GM23248 (cell line): ENCODE data around the gene ASGR2. TPM values are rescaled to one million over a fixed set of nuclear protein-coding genes. Genes with fewer than 3 reads are reported as not detected.

ENCODE experiments used
- DNase-seq: peaks from one replicate; pipeline ENCODE4 v3.0.0-alpha.2; 2015
- H2AFZ ChIP-seq: fragments of 200-600 bp; sonication (generic); 2 replicates; pipeline ENCODE4 v1.6.1; 2016; ENCODE audit warnings: antibody characterized with exemption
- H3F3A ChIP-seq: fragments of 200-600 bp; sonication (generic); 2 replicates; pipeline ENCODE4 v1.6.1; 2016; ENCODE audit warnings: mild to moderate bottlenecking, antibody characterized with exemption, mixed run types; ENCODE audit not compliant: insufficient read depth
- H3K27ac ChIP-seq: fragments of 200-600 bp; sonication (generic); 2 replicates; pipeline ENCODE4 v1.5.1; 2016; ENCODE audit warnings: mild to moderate bottlenecking
- H3K27me3 ChIP-seq: fragments of 200-600 bp; sonication (generic); replicated peaks from 2 replicates; pipeline ENCODE4 v1.6.1; 2016; ENCODE audit warnings: mild to moderate bottlenecking; ENCODE audit not compliant: insufficient read depth
- H3K36me3 ChIP-seq: fragments of 200-600 bp; sonication (generic); 2 replicates; pipeline ENCODE4 v1.6.1; 2016; ENCODE audit warnings: low read depth, mild to moderate bottlenecking
- H3K4me1 ChIP-seq: fragments of 200-600 bp; sonication (generic); 2 replicates; pipeline ENCODE4 v1.6.1; 2016; ENCODE audit warnings: mild to moderate bottlenecking; ENCODE audit not compliant: insufficient read depth
- H3K4me2 ChIP-seq: fragments of 200-600 bp; sonication (generic); one replicate; pipeline ENCODE4 v1.6.1; 2016; ENCODE audit warnings: mild to moderate bottlenecking; ENCODE audit not compliant: unreplicated experiment
- H3K4me3 ChIP-seq: fragments of 200-600 bp; sonication (generic); 2 replicates; pipeline ENCODE4 v1.5.1; 2016; ENCODE audit warnings: mild to moderate bottlenecking
- H3K79me2 ChIP-seq: fragments of 200-600 bp; sonication (generic); 2 replicates; pipeline ENCODE4 v1.6.1; 2016; ENCODE audit warnings: mild to moderate bottlenecking; ENCODE audit not compliant: insufficient read depth
- H3K9ac ChIP-seq: fragments of 200-600 bp; sonication (generic); 2 replicates; pipeline ENCODE4 v1.6.1; 2016; ENCODE audit warnings: mild to moderate bottlenecking
- H3K9me2 ChIP-seq: fragments of 200-600 bp; sonication (generic); 2 replicates; pipeline ENCODE4 v1.6.1; 2016; ENCODE audit warnings: mixed run types, mild to moderate bottlenecking, moderate library complexity; ENCODE audit not compliant: insufficient read depth
- H3K9me3 ChIP-seq: fragments of 200-600 bp; sonication (generic); one replicate; pipeline ENCODE4 v1.6.1; 2017; ENCODE audit warnings: low read depth
- H4K20me1 ChIP-seq: fragments of 200-600 bp; sonication (generic); 2 replicates; pipeline ENCODE4 v1.6.0; 2016; ENCODE audit not compliant: insufficient read depth
- EZH2 ChIP-seq: fragments of 200-600 bp; sonication (generic); IDR thresholded peaks from 2 replicates; pipeline ENCODE4 v1.6.1; 2018; ENCODE audit warnings: antibody characterized with exemption, mild to moderate bottlenecking; ENCODE audit not compliant: insufficient read depth, poor library complexity, severe bottlenecking
- EZH2phosphoT487 ChIP-seq: fragments of 200-600 bp; sonication (generic); IDR thresholded peaks from 2 replicates; pipeline ENCODE4 v1.6.1; 2018; ENCODE audit warnings: antibody characterized with exemption, moderate library complexity, mild to moderate bottlenecking, low read depth; ENCODE audit not compliant: insufficient read depth
- WGBS, 2 experiments: methylation state at CpG; one replicate each; pipeline ENCODE4 v1.1.6; 2015 to 2017; ENCODE audit warnings: low lambda C conversion rate in 2 of 2, low coverage in 1 of 2; ENCODE audit errors: missing lambda C conversion rate in 2 of 2; 5-methylcytosine and 5-hydroxymethylcytosine counted together
- in situ Hi-C: fragments of 300-500 bp; cut with MboI; formaldehyde crosslinking; loops from 2 replicates; pipeline ENCODE4 v1.15.0; 2020
- polyA plus RNA-seq: library from polyadenylated mRNA; unstranded; fragments of >200 nt; fragmentation: Nextera tagmentation; extraction: Ambion mirVana; gene quantifications from 2 replicates; pipeline ENCODE4 v1.2.1, GENCODE V29; 2016
- total RNA-seq: library from RNA; depleted of rRNA; stranded (reverse); fragments of >200 nt; shearing (Covaris generic); gene quantifications from 2 replicates; pipeline ENCODE4 v1.2.3, GENCODE V29; 2014

The ASGR2 gene
- total and polyA plus RNA-seq, 2 experiments from 2014 or later = not detected

GRCh38 chr17:7072406-7072805, 42.2 kb downstream of the ASGR2 start:
- Histone ChIP-seq H3K27me3 (peaks cover 3% of the 10 kb centered on the region; the same call in 1 of the 2 replicates), H2AFZ (no peak overlapping the region), H3K4me3 (no peak overlapping the region), H3K4me1 (no peaks in the 10 kb centered on the region), H4K20me1 (no peaks in the 10 kb centered on the region), H3F3A (no peaks in the 10 kb centered on the region), H3K79me2 (no peaks in the 10 kb centered on the region), H3K4me2 (no peak overlapping the region), H3K27ac (no peak overlapping the region), H3K9me3 (no peaks in the 10 kb centered on the region), H3K9ac (no peak overlapping the region), H3K36me3 (no peaks in the 10 kb centered on the region), H3K9me2 (no peaks in the 10 kb centered on the region)
- in situ Hi-C loops = no loop called here
- WGBS, 2 experiments = 74 to 84% methylated on average over 2 of the region's 2 CpGs
- TF ChIP-seq EZH2 (no peak), EZH2phosphoT487 (no peak)
- DNase-seq = no peak

GRCh38 chr17:7070712-7071111, 43.9 kb downstream of the ASGR2 start:
- no peak for TF ChIP-seq EZH2phosphoT487
- no peak for TF ChIP-seq EZH2
- Histone ChIP-seq H2AFZ (no peak overlapping the region), H3K36me3 (no peaks in the 10 kb centered on the region), H3K4me2 (no peak overlapping the region), H3K79me2 (no peaks in the 10 kb centered on the region), H3K9me3 (no peaks in the 10 kb centered on the region), H3F3A (no peaks in the 10 kb centered on the region), H3K9ac (no peak overlapping the region), H3K4me1 (no peaks in the 10 kb centered on the region), H4K20me1 (no peaks in the 10 kb centered on the region), H3K4me3 (no peak overlapping the region), H3K9me2 (no peaks in the 10 kb centered on the region), H3K27ac (no peak overlapping the region), H3K27me3 (peaks cover 8% of the 10 kb centered on the region; the same call in 1 of the 2 replicates)
- DNase-seq = no peak
- in situ Hi-C loops = no loop called here
- 14 to 27% methylated on average over 2 to 3 of the region's 3 CpGs for WGBS, 2 experiments

GRCh38 chr17:7068268-7068667, 46.4 kb downstream of the ASGR2 start:
- Histone ChIP-seq H3K27ac (no peak overlapping the region), H3K4me2 (no peak overlapping the region), H3K4me1 (no peaks in the 10 kb centered on the region), H4K20me1 (no peaks in the 10 kb centered on the region), H3K36me3 (no peaks in the 10 kb centered on the region), H3K4me3 (no peak overlapping the region), H3F3A (no peaks in the 10 kb centered on the region), H3K79me2 (no peaks in the 10 kb centered on the region), H3K9me2 (no peaks in the 10 kb centered on the region), H2AFZ (no peak overlapping the region), H3K9ac (no peak overlapping the region), H3K27me3 (peaks cover 11% of the 10 kb centered on the region; the same call in 1 of the 2 replicates), H3K9me3 (no peaks in the 10 kb centered on the region)
- no peak for DNase-seq
- in situ Hi-C loops = no loop called here
- no peak for TF ChIP-seq EZH2
- no peak for TF ChIP-seq EZH2phosphoT487
- 0% methylated on average over 1 of the region's 1 CpG for WGBS, 2 experiments

- TF ChIP-seq EZH2 = no peak
- TF ChIP-seq EZH2phosphoT487 = no peak
- Histone ChIP-seq H3K27ac (no peak overlapping the region), H3F3A (no peaks in the 10 kb centered on the region), H3K4me3 (no peak overlapping the region), H3K4me1 (no peaks in the 10 kb centered on the region), H3K9me3 (no peaks in the 10 kb centered on the region), H3K9me2 (no peaks in the 10 kb centered on the region), H3K9ac (no peak overlapping the region), H3K79me2 (no peaks in the 10 kb centered on the region), H4K20me1 (no peaks in the 10 kb centered on the region), H3K27me3 (peaks cover 10% of the 10 kb centered on the region; the same call in 1 of the 2 replicates), H3K4me2 (no peak overlapping the region), H3K36me3 (no peaks in the 10 kb centered on the region), H2AFZ (no peak overlapping the region)
- in situ Hi-C loops = no loop called here
- no peak for DNase-seq
- WGBS, 2 experiments = 10 to 29% methylated on average over 1 of the region's 1 CpG
Observed at GRCh38 chr17:7067198-7067597, 47.4 kb downstream of the ASGR2 start.

- no peaks in the 10 kb centered on the region; the same call in 1 of the 2 replicates for H3F3A ChIP-seq
- H3K79me2 ChIP-seq = no peaks in the 10 kb centered on the region
- H3K9me2 ChIP-seq = no peaks in the 10 kb centered on the region
- no peak overlapping the region for H2AFZ ChIP-seq
- no peaks in the 10 kb centered on the region for H3K36me3 ChIP-seq
- no peaks in the 10 kb centered on the region for H4K20me1 ChIP-seq
- H3K4me2 ChIP-seq = no peak overlapping the region
- H3K4me1 ChIP-seq = peaks cover 6% of the 10 kb centered on the region
- in situ Hi-C loops = no loop called here
- no peak overlapping the region for H3K9ac ChIP-seq
- peak; percentile 19 for DNase-seq
- H3K27me3 ChIP-seq = 0 out of 2 replicates have a peak, but pooled peaks cover 10% of the 10 kb centered on the region
- no peak for TF ChIP-seq EZH2
- TF ChIP-seq EZH2phosphoT487 = no peak
- H3K4me3 ChIP-seq = no peak overlapping the region
- H3K9me3 ChIP-seq = no peaks in the 10 kb centered on the region
- WGBS, 2 experiments = 11 to 22% methylated on average over 4 of the region's 4 CpGs
- H3K27ac ChIP-seq = no peak overlapping the region
Observed at GRCh38 chr17:7064261-7064660, 50.4 kb downstream of the ASGR2 start.
